ENCODE measurements around the gene KLRC2. TPM values are rescaled to one million over a fixed set of nuclear protein-coding genes. Genes with fewer than 3 reads are reported as not detected.

The KLRC2 gene
- total RNA-seq, 1 experiment from 2014 or later = not detected

DNA sequence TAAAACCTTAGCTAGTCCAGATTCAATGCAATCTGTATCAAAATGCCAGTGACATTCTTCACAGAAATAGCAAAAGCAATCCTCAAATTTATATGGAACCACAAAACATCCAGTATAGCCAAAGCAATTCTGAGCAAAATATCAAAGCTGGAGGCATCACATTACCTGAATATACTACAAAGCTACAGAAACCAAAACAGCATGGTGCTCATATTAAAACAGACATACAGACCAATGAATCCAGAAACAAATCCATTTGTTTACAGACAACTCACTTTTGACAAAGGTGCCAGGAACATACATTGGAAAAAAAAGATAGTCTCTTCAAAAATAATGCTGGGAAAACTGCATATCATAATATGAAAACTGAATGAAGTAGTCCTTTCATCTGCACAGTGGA lies 31.0 kb downstream of the KLRC2 start:
- Histone ChIP-seq H3K9me3 (no peaks in the 10 kb centered on the region), H3K4me1 (no peaks in the 10 kb centered on the region), H3K27me3 (replicated peaks; ENCODE audit: control insufficient read depth, insufficient read depth, low read length) (no peaks in the 10 kb centered on the region), H3K4me3 (ENCODE audit: low read depth, low read length) (no peak overlapping the region), H3K36me3 (ENCODE audit: control insufficient read depth, insufficient read depth, low read length) (no peaks in the 10 kb centered on the region)
- H3K27me3 Mint-ChIP-seq (ENCODE audit: insufficient read depth, unreplicated experiment) = no peaks in the 10 kb centered on the region
- H3K4me3 Mint-ChIP-seq (ENCODE audit: unreplicated experiment) = no peak overlapping the region
- intact Hi-C loops (cut with micrococcal nuclease; ENCODE audit: unreplicated experiment) = no loop called here
- TF ChIP-seq, protein P1, sequence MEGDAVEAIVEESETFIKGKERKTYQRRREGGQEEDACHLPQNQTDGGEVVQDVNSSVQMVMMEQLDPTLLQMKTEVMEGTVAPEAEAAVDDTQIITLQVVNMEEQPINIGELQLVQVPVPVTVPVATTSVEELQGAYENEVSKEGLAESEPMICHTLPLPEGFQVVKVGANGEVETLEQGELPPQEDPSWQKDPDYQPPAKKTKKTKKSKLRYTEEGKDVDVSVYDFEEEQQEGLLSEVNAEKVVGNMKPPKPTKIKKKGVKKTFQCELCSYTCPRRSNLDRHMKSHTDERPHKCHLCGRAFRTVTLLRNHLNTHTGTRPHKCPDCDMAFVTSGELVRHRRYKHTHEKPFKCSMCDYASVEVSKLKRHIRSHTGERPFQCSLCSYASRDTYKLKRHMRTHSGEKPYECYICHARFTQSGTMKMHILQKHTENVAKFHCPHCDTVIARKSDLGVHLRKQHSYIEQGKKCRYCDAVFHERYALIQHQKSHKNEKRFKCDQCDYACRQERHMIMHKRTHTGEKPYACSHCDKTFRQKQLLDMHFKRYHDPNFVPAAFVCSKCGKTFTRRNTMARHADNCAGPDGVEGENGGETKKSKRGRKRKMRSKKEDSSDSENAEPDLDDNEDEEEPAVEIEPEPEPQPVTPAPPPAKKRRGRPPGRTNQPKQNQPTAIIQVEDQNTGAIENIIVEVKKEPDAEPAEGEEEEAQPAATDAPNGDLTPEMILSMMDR (IDR thresholded peaks at IDR 0.05; ENCODE audit: insufficient read depth in 1 of 2, low read depth in 1 of 2, low read length in 1 of 2, severe bottlenecking in 1 of 2, unreplicated experiment in 1 of 2) = no peak
- no peak overlapping the region for H3K27ac Mint-ChIP-seq (ENCODE audit: unreplicated experiment)
- DNase-seq = no peak
- no TSS peak for BruUV-seq (replicated peaks)
- H3K9me3 Mint-ChIP-seq (ENCODE audit: unreplicated experiment) = no peaks in the 10 kb centered on the region
- CTCF ChIA-PET = no interaction called here
- H3K36me3 Mint-ChIP-seq (ENCODE audit: insufficient read depth, unreplicated experiment) = no peaks in the 10 kb centered on the region
- POLR2A ChIA-PET = no interaction called here
- peaks cover 5% of the 10 kb centered on the region for H3K4me1 Mint-ChIP-seq (ENCODE audit: low read depth, unreplicated experiment)

DNA sequence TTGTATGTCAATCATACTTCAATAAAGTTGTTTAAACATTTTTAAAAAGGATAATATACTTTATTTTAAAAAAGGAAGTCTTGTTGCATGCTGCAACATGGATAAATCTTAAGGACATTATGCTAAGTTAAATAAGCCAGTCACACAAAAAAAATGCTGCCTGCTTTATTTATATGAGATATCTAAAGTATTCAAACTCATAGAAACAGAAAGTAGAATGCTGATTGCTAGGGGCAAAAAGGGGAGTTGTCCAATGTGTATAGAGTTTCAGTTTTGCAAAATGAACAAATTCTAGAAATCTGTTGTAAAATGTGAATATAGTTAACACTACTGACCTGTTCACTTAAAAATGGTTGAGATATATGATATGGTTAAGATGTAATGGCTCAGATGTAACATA lies 35.0 kb downstream of the KLRC2 start:
- TF ChIP-seq, protein P1 (IDR thresholded peaks at IDR 0.05; ENCODE audit: insufficient read depth in 1 of 2, low read depth in 1 of 2, low read length in 1 of 2, severe bottlenecking in 1 of 2, unreplicated experiment in 1 of 2) = no peak
- H3K4me1 ChIP-seq = no peaks in the 10 kb centered on the region; the same call in 1 of the 2 replicates
- DNase-seq = no peak
- H3K27me3 Mint-ChIP-seq (ENCODE audit: insufficient read depth, unreplicated experiment) = no peaks in the 10 kb centered on the region
- H3K4me1 Mint-ChIP-seq (ENCODE audit: low read depth, unreplicated experiment) = peaks cover 3% of the 10 kb centered on the region
- H3K9me3 Mint-ChIP-seq (ENCODE audit: unreplicated experiment) = no peaks in the 10 kb centered on the region
- H3K36me3 ChIP-seq (ENCODE audit: control insufficient read depth, insufficient read depth, low read length) = no peaks in the 10 kb centered on the region
- H3K27ac Mint-ChIP-seq (ENCODE audit: unreplicated experiment) = no peak overlapping the region
- H3K27me3 ChIP-seq (replicated peaks; ENCODE audit: control insufficient read depth, insufficient read depth, low read length) = no peaks in the 10 kb centered on the region
- BruUV-seq (replicated peaks) = no TSS peak
- no peaks in the 10 kb centered on the region for H3K36me3 Mint-ChIP-seq (ENCODE audit: insufficient read depth, unreplicated experiment)
- no peak overlapping the region for H3K4me3 Mint-ChIP-seq (ENCODE audit: unreplicated experiment)
- H3K9me3 ChIP-seq = no peaks in the 10 kb centered on the region
- no peak overlapping the region for H3K4me3 ChIP-seq (ENCODE audit: low read depth, low read length)
- intact Hi-C loops (cut with micrococcal nuclease; ENCODE audit: unreplicated experiment) = no loop called here
- POLR2A ChIA-PET = no interaction called here
- CTCF ChIA-PET = no interaction called here

DNA sequence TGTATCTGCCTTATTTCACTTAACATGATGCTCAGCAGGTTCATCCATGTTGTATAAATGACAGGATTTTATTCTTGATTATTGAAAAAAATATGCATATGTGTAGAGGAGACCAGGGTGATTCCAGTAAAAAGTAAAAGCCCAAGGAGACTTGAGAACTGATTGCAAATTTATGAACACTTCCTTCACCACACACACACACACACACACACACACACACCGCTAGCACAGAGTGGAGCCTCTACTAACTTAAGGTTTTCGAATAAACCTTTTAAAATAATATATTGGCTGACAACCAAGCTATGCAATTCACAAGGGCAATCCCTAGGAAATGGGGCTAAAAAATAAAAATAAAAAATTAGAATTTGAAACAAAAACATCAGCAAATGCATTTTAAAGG lies 37.6 kb downstream of the KLRC2 start:
- no peaks in the 10 kb centered on the region for H3K9me3 Mint-ChIP-seq (ENCODE audit: unreplicated experiment)
- no TSS peak for BruUV-seq (replicated peaks)
- Histone ChIP-seq H3K36me3 (ENCODE audit: control insufficient read depth, insufficient read depth, low read length) (no peaks in the 10 kb centered on the region), H3K27me3 (replicated peaks; ENCODE audit: control insufficient read depth, insufficient read depth, low read length) (no peaks in the 10 kb centered on the region), H3K4me1 (peaks cover 12% of the 10 kb centered on the region), H3K4me3 (ENCODE audit: low read depth, low read length) (no peak overlapping the region), H3K9me3 (no peaks in the 10 kb centered on the region)
- ChIA-PET POLR2A (no interaction called here), CTCF (no interaction called here)
- peaks cover 21% of the 10 kb centered on the region for H3K4me1 Mint-ChIP-seq (ENCODE audit: low read depth, unreplicated experiment)
- TF ChIP-seq, protein P1 (IDR thresholded peaks at IDR 0.05; ENCODE audit: insufficient read depth in 1 of 2, low read depth in 1 of 2, low read length in 1 of 2, severe bottlenecking in 1 of 2, unreplicated experiment in 1 of 2) = no peak
- no peak for DNase-seq
- H3K36me3 Mint-ChIP-seq (ENCODE audit: insufficient read depth, unreplicated experiment) = no peaks in the 10 kb centered on the region
- intact Hi-C loops (cut with micrococcal nuclease; ENCODE audit: unreplicated experiment) = no loop called here
- H3K4me3 Mint-ChIP-seq (ENCODE audit: unreplicated experiment) = no peak overlapping the region
- H3K27ac Mint-ChIP-seq (ENCODE audit: unreplicated experiment) = no peak overlapping the region
- no peaks in the 10 kb centered on the region for H3K27me3 Mint-ChIP-seq (ENCODE audit: insufficient read depth, unreplicated experiment)
